Measurements from ENCODE around the gene DYNC2I2. TPM values are rescaled to one million over a fixed set of nuclear protein-coding genes. Genes with fewer than 3 reads are reported as not detected.
A peak's percentile ranks its signal among the peaks of the same experiment; 100 is the strongest.
"Not testable (repeated sequence)": the region's sequence is repeated elsewhere in the genome, so short reads cannot be mapped to it uniquely, and the experiment has no call there.

DYNC2I2 gene
- total RNA-seq, 1 donor from 2014 or later, result 45.9 TPM

DNA sequence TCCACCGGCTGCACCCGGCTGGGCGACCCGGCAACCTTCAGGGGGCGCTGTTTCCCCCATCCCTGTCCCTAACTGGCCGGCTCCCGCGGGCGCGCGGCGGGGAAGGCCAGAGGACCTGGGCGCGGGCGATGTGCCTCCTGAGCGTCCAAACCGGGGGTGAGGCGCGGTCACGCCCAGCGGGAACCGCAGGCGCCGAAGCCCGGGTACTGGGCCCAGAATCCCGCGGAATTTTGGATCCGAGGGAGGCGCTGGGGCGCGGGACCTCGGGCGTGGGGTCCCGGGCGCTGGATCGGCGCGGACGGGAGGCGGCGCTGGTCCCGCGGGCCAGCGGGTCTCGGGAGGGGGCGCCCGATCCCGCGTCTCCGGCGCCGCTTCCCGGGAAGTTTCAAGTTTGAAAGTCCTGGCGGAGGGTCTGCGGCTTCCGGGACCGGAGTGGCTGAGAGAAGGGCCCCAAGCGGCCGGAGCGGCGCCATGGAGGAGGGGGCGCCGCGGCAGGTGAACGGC, 45.9 kb upstream of the DYNC2I2 start, which contains the start of gene PKN3:
PKN3 (plus strand) TSS at position 59 of the 504 bp plus-strand sequence; CDS start at position 472, 413 bp downstream.
- no peak within 1 kb of the TSS for H3K9ac ChIP-seq
- Mint-ChIP-seq H3K4me1 (peaks cover 15% of the 10 kb centered on the region), H3K27me3 (ENCODE audit: insufficient read depth, low read depth) (peaks cover 4% of the 10 kb centered on the region), H3K4me3 (peak within 1 kb of the TSS; percentile 91), H3K27ac (peak within 1 kb of the TSS; percentile 28), H3K9me3 (no peaks in the 10 kb centered on the region), H3K36me3 (peaks cover under 1% of the 10 kb centered on the region)
- DNase-seq (ENCODE audit: low spot score), result peak; percentile 95
- H3K27ac ChIP-seq, result no peak within 1 kb of the TSS
- peak within 1 kb of the TSS; percentile 80 for H3K4me2 ChIP-seq
- TF ChIP-seq, protein P1, sequence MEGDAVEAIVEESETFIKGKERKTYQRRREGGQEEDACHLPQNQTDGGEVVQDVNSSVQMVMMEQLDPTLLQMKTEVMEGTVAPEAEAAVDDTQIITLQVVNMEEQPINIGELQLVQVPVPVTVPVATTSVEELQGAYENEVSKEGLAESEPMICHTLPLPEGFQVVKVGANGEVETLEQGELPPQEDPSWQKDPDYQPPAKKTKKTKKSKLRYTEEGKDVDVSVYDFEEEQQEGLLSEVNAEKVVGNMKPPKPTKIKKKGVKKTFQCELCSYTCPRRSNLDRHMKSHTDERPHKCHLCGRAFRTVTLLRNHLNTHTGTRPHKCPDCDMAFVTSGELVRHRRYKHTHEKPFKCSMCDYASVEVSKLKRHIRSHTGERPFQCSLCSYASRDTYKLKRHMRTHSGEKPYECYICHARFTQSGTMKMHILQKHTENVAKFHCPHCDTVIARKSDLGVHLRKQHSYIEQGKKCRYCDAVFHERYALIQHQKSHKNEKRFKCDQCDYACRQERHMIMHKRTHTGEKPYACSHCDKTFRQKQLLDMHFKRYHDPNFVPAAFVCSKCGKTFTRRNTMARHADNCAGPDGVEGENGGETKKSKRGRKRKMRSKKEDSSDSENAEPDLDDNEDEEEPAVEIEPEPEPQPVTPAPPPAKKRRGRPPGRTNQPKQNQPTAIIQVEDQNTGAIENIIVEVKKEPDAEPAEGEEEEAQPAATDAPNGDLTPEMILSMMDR (IDR thresholded peaks at IDR 0.05), result peak; percentile 84
- peak; percentile 52 for TF ChIP-seq EZH2 (IDR thresholded peaks at IDR 0.05)
- no peak for TF ChIP-seq EZH2phosphoT487 (IDR thresholded peaks at IDR 0.05)
- peaks cover 8% of the 10 kb centered on the region for H3K27me3 ChIP-seq
- no peaks in the 10 kb centered on the region for H3K36me3 ChIP-seq
- no peaks in the 10 kb centered on the region for H3K4me1 ChIP-seq
- H3K4me3 ChIP-seq, result peak within 1 kb of the TSS; percentile 84
- no peaks in the 10 kb centered on the region for H3K79me2 ChIP-seq (ENCODE audit: low read depth)
- H4K20me1 ChIP-seq (ENCODE audit: low read depth), result peaks cover 6% of the 10 kb centered on the region
- H3F3A ChIP-seq (ENCODE audit: low read depth), result peaks cover 38% of the 10 kb centered on the region
- H3K9me3 ChIP-seq (ENCODE audit: low read depth), result no peaks in the 10 kb centered on the region
- H2AFZ ChIP-seq (replicated peaks), result peak within 1 kb of the TSS; percentile 69

DNA sequence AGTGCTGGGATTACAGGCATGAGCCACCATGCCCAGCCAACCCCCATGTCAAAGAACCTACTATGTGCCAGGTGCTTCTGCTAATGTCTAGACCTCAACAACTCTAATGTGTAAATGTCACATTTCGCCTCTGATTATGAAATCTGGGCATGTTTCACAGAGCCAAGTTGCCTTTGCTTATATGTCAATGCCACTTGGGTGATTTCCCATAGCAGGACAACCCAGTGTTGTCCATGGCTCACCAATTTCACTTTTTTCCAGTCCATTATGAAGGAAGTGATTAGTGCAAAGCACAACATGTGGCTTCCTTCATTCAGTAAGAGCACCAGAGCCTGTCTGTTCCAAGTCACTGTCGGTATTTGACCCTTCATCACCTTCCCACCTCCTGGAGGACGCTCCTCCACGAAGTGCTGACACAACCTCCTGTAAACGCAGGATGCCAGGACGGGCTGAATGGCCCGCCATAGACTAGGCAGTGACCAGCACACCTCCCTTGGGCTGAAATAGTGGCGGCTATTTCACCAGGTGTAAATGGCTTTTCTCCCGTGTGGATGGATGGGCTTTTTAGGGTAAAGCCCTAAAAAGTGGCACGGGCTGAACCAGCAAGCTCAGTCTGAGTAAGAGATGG, 44.7 kb upstream of the DYNC2I2 start:
- no peak for DNase-seq (ENCODE audit: low spot score)
- Mint-ChIP-seq H3K36me3 (peaks cover 9% of the 10 kb centered on the region), H3K27me3 (ENCODE audit: insufficient read depth, low read depth) (peaks cover 4% of the 10 kb centered on the region), H3K4me1 (peaks cover 15% of the 10 kb centered on the region), H3K4me3 (peak overlapping the region; percentile 88), H3K27ac (no peak overlapping the region), H3K9me3 (no peaks in the 10 kb centered on the region)
- H4K20me1 ChIP-seq (ENCODE audit: low read depth), result peaks cover 16% of the 10 kb centered on the region
- H3K4me1 ChIP-seq, result no peaks in the 10 kb centered on the region
- no peak overlapping the region for H3K27ac ChIP-seq
- H2AFZ ChIP-seq (replicated peaks), result no peak overlapping the region
- H3F3A ChIP-seq (ENCODE audit: low read depth), result peaks cover 50% of the 10 kb centered on the region
- peaks cover 8% of the 10 kb centered on the region for H3K27me3 ChIP-seq
- H3K9me3 ChIP-seq (ENCODE audit: low read depth), result no peaks in the 10 kb centered on the region
- H3K79me2 ChIP-seq (ENCODE audit: low read depth), result no peaks in the 10 kb centered on the region
- H3K4me3 ChIP-seq, result no peak overlapping the region
- no peak overlapping the region for H3K4me2 ChIP-seq
- no peak for TF ChIP-seq EZH2phosphoT487 (IDR thresholded peaks at IDR 0.05)
- TF ChIP-seq EZH2 (IDR thresholded peaks at IDR 0.05), result no peak
- TF ChIP-seq, protein P1 (IDR thresholded peaks at IDR 0.05), result no peak
- H3K9ac ChIP-seq, result no peak overlapping the region
- H3K36me3 ChIP-seq, result peaks cover 3% of the 10 kb centered on the region

DNA sequence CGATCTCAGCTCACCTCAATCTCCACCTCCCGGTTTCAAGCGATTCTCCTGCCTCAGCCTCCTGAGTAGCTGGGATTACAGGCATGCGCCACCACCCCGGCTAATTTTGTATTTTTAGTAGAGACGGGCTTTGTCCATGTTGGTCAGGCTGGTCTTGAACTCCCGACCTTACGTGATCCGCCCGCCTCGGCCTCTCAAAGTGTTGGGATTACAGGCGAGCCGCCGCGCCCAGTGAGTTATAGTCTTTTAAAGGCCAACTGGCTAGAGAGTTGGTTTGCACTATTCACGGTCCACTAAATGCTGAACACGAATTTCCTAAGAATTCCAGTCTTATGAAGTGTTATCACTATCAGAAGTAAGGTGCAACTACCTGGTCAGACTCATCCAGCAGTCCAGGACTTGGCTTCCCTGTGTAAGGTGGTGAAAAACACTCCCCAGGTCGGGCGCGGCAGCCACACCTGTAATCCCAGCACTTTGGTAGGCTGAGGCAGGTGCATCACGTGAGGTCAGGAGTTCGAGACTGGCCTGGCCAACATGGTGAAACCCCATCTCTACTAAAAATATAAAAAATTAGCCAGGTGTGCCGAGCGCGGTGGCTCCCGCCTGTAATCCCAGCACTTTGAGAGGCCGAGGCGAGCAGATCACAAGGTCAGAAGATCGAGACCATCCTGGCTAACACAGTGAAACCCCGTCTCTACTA, 42.6 kb upstream of the DYNC2I2 start:
- H3K4me2 ChIP-seq; H3K27ac Mint-ChIP-seq; H3K4me3 ChIP-seq; H2AFZ ChIP-seq (replicated peaks); H3K27me3 Mint-ChIP-seq (ENCODE audit: insufficient read depth, low read depth); H3K27ac ChIP-seq; H3K9ac ChIP-seq; H3K9me3 Mint-ChIP-seq; DNase-seq (ENCODE audit: low spot score); H3K27me3 ChIP-seq; H3K4me3 Mint-ChIP-seq; H3K9me3 ChIP-seq (ENCODE audit: low read depth); H3K4me1 ChIP-seq: not testable (repeated sequence)
- H4K20me1 ChIP-seq (ENCODE audit: low read depth), result peaks cover 35% of the 10 kb centered on the region
- H3K36me3 ChIP-seq, result peaks cover 11% of the 10 kb centered on the region
- H3F3A ChIP-seq (ENCODE audit: low read depth), result peaks cover 66% of the 10 kb centered on the region
- Mint-ChIP-seq H3K36me3 (peaks cover 19% of the 10 kb centered on the region), H3K4me1 (peaks cover 15% of the 10 kb centered on the region)
- peaks cover 13% of the 10 kb centered on the region for H3K79me2 ChIP-seq (ENCODE audit: low read depth)

Data from neural progenitor cell (in vitro differentiated cells).